K562 (cell line): ENCODE results near the gene TK1. TPM values are rescaled to one million over a fixed set of nuclear protein-coding genes. Genes with fewer than 3 reads are reported as not detected.

Experiments used
- CBFA2T2 ChIP-seq: fragments of 450-650 bp; conservative IDR thresholded peaks from 2 replicates; pipeline ENCODE4 v1.6.1; 2017; ENCODE audit warnings: mild to moderate bottlenecking
- CCNT2 ChIP-seq: IDR thresholded peaks from 2 replicates; pipeline ENCODE4 v1.6.1; 2011; ENCODE audit warnings: borderline replicate concordance, low read depth, mild to moderate bottlenecking, moderate library complexity, mixed read lengths, low read length; ENCODE audit not compliant: insufficient read length; ENCODE audit errors: extremely low read depth
- EGR1 ChIP-seq: fragments of 450-650 bp; conservative IDR thresholded peaks from 2 replicates; pipeline ENCODE4 v1.6.1; 2017; ENCODE audit warnings: mild to moderate bottlenecking
- GABPA ChIP-seq: fragments of 200-800 bp; sonication (Bioruptor generic); conservative IDR thresholded peaks from 2 replicates; pipeline ENCODE4 v1.6.1; 2016; ENCODE audit warnings: low read depth, missing genetic modification characterization, missing compliant biosample characterization
- HEY1 ChIP-seq: fragments of 250-450 bp; sonication (Bioruptor Pico); IDR thresholded peaks from 2 replicates; pipeline ENCODE4 v1.5.0; 2020; ENCODE audit warnings: mild to moderate bottlenecking, moderate library complexity, borderline replicate concordance
- MEIS2 ChIP-seq: fragments of 450-650 bp; IDR thresholded peaks from 2 replicates; pipeline ENCODE4 v1.6.1; 2014; ENCODE audit warnings: mild to moderate bottlenecking; ENCODE audit not compliant: partially characterized antibody
- MIER1 ChIP-seq: fragments of 450-650 bp; IDR thresholded peaks from 2 replicates; pipeline ENCODE4 v1.6.1; 2016; ENCODE audit warnings: antibody characterized with exemption, mild to moderate bottlenecking, low read depth
- NFE2 ChIP-seq: IDR thresholded peaks from 2 replicates; pipeline ENCODE4 v1.6.1; 2014; ENCODE audit warnings: antibody characterized with exemption, low read depth
- POLR2A ChIP-seq: fragments of 450-650 bp; conservative IDR thresholded peaks from 2 replicates; pipeline ENCODE4 v1.6.1; 2016
- POLR2H ChIP-seq: IDR thresholded peaks from 2 replicates; pipeline ENCODE4 v1.6.1; 2016; ENCODE audit warnings: missing genetic modification characterization, low read depth, mild to moderate bottlenecking, control low read depth, missing compliant biosample characterization, moderate library complexity
- POLR3A ChIP-seq: IDR thresholded peaks from 2 replicates; pipeline ENCODE4 v1.6.1; 2011; ENCODE audit warnings: borderline replicate concordance, mild to moderate bottlenecking, moderate library complexity; ENCODE audit not compliant: insufficient read length, insufficient read depth; ENCODE audit errors: extremely low read depth
- SLC30A9 ChIP-seq: fragments of 250-450 bp; sonication (Bioruptor Pico); IDR thresholded peaks from 2 replicates; pipeline ENCODE4 v1.8.0; 2022; ENCODE audit warnings: mild to moderate bottlenecking, moderate library complexity
- SMAD4 ChIP-seq: fragments of 250-450 bp; sonication (Bioruptor Pico); conservative IDR thresholded peaks from 2 replicates; pipeline ENCODE4 v1.8.0; 2021; ENCODE audit warnings: inconsistent platforms, mild to moderate bottlenecking, moderate library complexity
- STAT5A ChIP-seq: IDR thresholded peaks from 2 replicates; pipeline ENCODE4 v1.6.1; 2012; ENCODE audit warnings: low read length, inconsistent platforms, borderline replicate concordance
- TCFL5 ChIP-seq: fragments of 250-450 bp; sonication (Bioruptor Pico); conservative IDR thresholded peaks from 2 replicates; pipeline ENCODE4 v1.6.1; 2021; ENCODE audit warnings: mild to moderate bottlenecking, moderate library complexity, matching md5 sums
- TEAD1 ChIP-seq, 2 experiments: fragments of 450-650 bp in 1 of 2; sonication (generic) in 1 of 2; formaldehyde crosslinking; IDR thresholded peaks; 2 replicates each; pipeline versions ENCODE4 v1.4.0 to v1.8.0; 2020 to 2022; ENCODE audit warnings: mild to moderate bottlenecking in 2 of 2, missing genetic modification reagents in 1 of 2
- ZFP1 ChIP-seq: fragments of 450-650 bp; formaldehyde crosslinking; IDR thresholded peaks from 2 replicates; pipeline ENCODE4 v1.4.0; 2020; ENCODE audit warnings: mild to moderate bottlenecking, mixed read lengths
- ZNF561 ChIP-seq: fragments of 450-650 bp; formaldehyde crosslinking; conservative IDR thresholded peaks from 2 replicates; pipeline ENCODE4 v1.4.0; 2020; ENCODE audit warnings: mild to moderate bottlenecking, moderate library complexity
- ZNF57 ChIP-seq: fragments of 450-650 bp; formaldehyde crosslinking; IDR thresholded peaks from 2 replicates; pipeline ENCODE4 v1.4.0; 2020; ENCODE audit warnings: mild to moderate bottlenecking, moderate library complexity
- ZNF79 ChIP-seq: fragments of 250-450 bp; sonication (Bioruptor Pico); IDR thresholded peaks from 2 replicates; pipeline ENCODE4 v1.4.0; 2020; ENCODE audit warnings: low read depth, mild to moderate bottlenecking, moderate library complexity
- polyA plus RNA-seq, 8 experiments: library from polyadenylated mRNA; depleted of rRNA in 4 of 8; stranded (reverse) in 5 of 8; unstranded in 3 of 8; fragments of >200 nt; fragmentation: Nextera tagmentation in 2 of 8; fragmentation: Illumina TruSeq in 1 of 8; extraction: Ambion mirVana in 2 of 8; extraction: Trizol in 1 of 8; gene quantifications; 2 replicates each; pipeline versions ENCODE4 v1.2.1 to v1.2.3, GENCODE V29; 2011 to 2014; ENCODE audit warnings: inconsistent platforms in 1 of 8, missing spikeins in 1 of 8
- total RNA-seq, 7 experiments: library from RNA; depleted of rRNA in 6 of 7; stranded (reverse); fragments of >200 nt in 6 of 7; fragmentation: Illumina TruSeq in 2 of 7; extraction: Trizol in 2 of 7; gene quantifications; 2 replicates each; pipeline versions ENCODE4 v1.2.1 to v1.2.3, GENCODE V29; 2011 to 2021; ENCODE audit warnings: low replicate concordance in 1 of 7
- TF ChIP-seq, protein P1 (sequence below), 2 experiments: fragments of 450-650 bp in 1 of 2; IDR thresholded peaks; 2 replicates each; pipeline ENCODE4 v1.6.1; 2011 to 2017; ENCODE audit warnings: low read depth in 2 of 2, antibody characterized with exemption in 1 of 2, borderline replicate concordance in 1 of 2, low read length in 1 of 2, mild to moderate bottlenecking in 1 of 2, mixed read lengths in 1 of 2; ENCODE audit not compliant: control insufficient read depth in 1 of 2
- TF ChIP-seq, protein P2 (sequence below): fragments of 250-450 bp; sonication (Bioruptor Pico); IDR thresholded peaks from 2 replicates; pipeline ENCODE4 v1.8.0; 2021; ENCODE audit warnings: moderate library complexity, mild to moderate bottlenecking, inconsistent platforms
- TF ChIP-seq, protein P3 (sequence below): fragments of 450-650 bp; formaldehyde crosslinking; IDR thresholded peaks from 2 replicates; pipeline ENCODE4 v1.4.0; 2020; ENCODE audit warnings: mild to moderate bottlenecking, moderate library complexity

TK1 gene
- total and polyA plus RNA-seq, 9 of the 15 experiments (the other 6 are each of a cell fraction or from before 2014, with no cell fraction given), result 8.4 to 280 (median 103) TPM

DNA sequence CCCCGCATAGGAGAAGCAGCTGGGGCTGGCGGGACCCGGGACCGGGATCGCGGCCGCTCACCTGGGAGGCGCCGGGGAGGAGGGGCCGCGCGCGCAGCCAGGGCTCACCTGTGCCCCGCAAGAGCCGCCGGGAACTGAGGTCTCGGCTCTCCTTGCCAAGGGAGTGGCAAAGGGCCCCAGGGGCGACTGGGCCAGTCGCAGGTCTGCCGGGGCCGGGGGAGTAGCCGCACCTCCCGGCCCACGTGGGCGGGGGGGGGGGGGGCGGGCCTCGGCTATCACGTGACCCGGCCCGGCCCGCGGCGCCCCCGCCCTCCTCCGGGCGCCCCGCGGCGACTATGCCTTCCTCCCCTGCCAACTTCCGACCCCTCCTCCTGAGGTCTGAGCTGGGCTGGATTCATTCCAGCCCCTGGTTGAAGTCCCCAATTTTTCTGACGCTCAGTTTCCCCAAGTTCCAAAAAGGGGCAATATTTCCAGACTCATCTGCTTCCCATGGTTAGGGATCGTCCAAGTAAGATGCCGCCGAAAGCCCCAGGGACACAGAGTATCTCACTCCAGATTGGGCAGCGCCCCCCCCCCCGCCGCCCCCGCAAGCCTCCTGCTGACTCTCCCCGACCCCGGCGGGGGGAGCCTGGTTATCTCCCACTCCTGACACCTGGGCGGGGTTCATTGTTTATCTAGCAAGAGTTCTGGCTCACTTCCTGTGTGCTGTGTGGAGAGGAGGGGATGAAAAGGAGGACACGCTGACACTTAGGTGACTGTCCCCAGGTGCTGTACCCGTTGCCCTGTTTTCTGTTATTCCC lies 58.1 kb downstream of the TK1 start, which contains the start of gene TMC6 (continued):
- TF ChIP-seq HEY1 (CRISPR knock-in tag) (no peak), GABPA (tag) (peak; percentile 78), ZNF561 (CRISPR knock-in tag) (no peak), TEAD1 (CRISPR knock-in tag; IDR thresholded peaks at IDR 0.05) (peak in 1 of 2 experiments; percentile 45; a peak in 1 of 4 replicates), TCFL5 (CRISPR knock-in tag) (no peak), SLC30A9 (CRISPR knock-in tag) (no peak), MIER1 (no peak), POLR3A (no peak), MEIS2 (peak; percentile 76), POLR2A (peak; percentile 81), NFE2 (peak; percentile 26; the same call in 1 of the 2 replicates), CCNT2 (peak; percentile 82), EGR1 (peak; percentile 100), POLR2H (tag) (no peak), SMAD4 (CRISPR knock-in tag) (peak; percentile 79; the same call in 1 of the 2 replicates), CBFA2T2 (peak; percentile 89), ZFP1 (CRISPR knock-in tag) (no peak), ZNF79 (CRISPR knock-in tag) (no peak), STAT5A (peak; percentile 73; the same call in 1 of the 2 replicates), ZNF57 (no peak)
- TF ChIP-seq, protein P1, sequence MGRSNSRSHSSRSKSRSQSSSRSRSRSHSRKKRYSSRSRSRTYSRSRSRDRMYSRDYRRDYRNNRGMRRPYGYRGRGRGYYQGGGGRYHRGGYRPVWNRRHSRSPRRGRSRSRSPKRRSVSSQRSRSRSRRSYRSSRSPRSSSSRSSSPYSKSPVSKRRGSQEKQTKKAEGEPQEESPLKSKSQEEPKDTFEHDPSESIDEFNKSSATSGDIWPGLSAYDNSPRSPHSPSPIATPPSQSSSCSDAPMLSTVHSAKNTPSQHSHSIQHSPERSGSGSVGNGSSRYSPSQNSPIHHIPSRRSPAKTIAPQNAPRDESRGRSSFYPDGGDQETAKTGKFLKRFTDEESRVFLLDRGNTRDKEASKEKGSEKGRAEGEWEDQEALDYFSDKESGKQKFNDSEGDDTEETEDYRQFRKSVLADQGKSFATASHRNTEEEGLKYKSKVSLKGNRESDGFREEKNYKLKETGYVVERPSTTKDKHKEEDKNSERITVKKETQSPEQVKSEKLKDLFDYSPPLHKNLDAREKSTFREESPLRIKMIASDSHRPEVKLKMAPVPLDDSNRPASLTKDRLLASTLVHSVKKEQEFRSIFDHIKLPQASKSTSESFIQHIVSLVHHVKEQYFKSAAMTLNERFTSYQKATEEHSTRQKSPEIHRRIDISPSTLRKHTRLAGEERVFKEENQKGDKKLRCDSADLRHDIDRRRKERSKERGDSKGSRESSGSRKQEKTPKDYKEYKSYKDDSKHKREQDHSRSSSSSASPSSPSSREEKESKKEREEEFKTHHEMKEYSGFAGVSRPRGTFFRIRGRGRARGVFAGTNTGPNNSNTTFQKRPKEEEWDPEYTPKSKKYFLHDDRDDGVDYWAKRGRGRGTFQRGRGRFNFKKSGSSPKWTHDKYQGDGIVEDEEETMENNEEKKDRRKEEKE (IDR thresholded peaks at IDR 0.05; ENCODE audit: borderline replicate concordance in 1 of 2, control insufficient read depth in 1 of 2, low read depth in 2 of 2, low read length in 1 of 2), result no peak
- TF ChIP-seq, protein P2, sequence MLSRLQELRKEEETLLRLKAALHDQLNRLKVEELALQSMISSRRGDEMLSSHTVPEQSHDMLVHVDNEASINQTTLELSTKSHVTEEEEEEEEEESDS (CRISPR knock-in tag), result no peak
- TF ChIP-seq, protein P3, sequence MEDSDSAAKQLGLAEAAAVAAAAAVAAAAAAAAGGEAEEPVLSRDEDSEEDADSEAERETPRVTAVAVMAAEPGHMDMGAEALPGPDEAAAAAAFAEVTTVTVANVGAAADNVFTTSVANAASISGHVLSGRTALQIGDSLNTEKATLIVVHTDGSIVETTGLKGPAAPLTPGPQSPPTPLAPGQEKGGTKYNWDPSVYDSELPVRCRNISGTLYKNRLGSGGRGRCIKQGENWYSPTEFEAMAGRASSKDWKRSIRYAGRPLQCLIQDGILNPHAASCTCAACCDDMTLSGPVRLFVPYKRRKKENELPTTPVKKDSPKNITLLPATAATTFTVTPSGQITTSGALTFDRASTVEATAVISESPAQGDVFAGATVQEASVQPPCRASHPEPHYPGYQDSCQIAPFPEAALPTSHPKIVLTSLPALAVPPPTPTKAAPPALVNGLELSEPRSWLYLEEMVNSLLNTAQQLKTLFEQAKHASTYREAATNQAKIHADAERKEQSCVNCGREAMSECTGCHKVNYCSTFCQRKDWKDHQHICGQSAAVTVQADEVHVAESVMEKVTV (CRISPR knock-in tag), result 0 out of 2 replicates have a peak, but pooled peaks have one; percentile 7
